Epidermal melanocyte (primary cell): ENCODE measurements around the gene PUS1.

Experiments used
- DNase-seq: peaks from one replicate; pipeline ENCODE4 v3.0.0; 2011; ENCODE audit warnings: low spot score; ENCODE audit not compliant: insufficient read length

The PUS1 gene

GRCh38 chr12:131915823-131916222 lies 13.3 kb upstream of the PUS1 start:
- DNase-seq, result no peak

- DNase-seq, result no peak
These were observed 12.6 kb upstream of the PUS1 start for GRCh38 chr12:131916306-131917138.

GRCh38 chr12:131917139-131917710 lies 11.9 kb upstream of the PUS1 start:
- DNase-seq, result peak; percentile 15

GRCh38 chr12:131917711-131918306 lies 11.3 kb upstream of the PUS1 start:
- no peak for DNase-seq

- no peak for DNase-seq
These were observed 10.6 kb upstream of the PUS1 start for GRCh38 chr12:131918311-131919050.

- DNase-seq, result no peak
These were observed 10.1 kb upstream of the PUS1 start for GRCh38 chr12:131919051-131919347.

- DNase-seq, result no peak
These were observed 9.5 kb upstream of the PUS1 start for GRCh38 chr12:131919366-131920156.

GRCh38 chr12:131920157-131920508 lies 8.9 kb upstream of the PUS1 start:
- no peak for DNase-seq

- no peak for DNase-seq
These were observed 7.9 kb upstream of the PUS1 start for GRCh38 chr12:131920902-131921840.

- DNase-seq, result no peak
These were observed 7.0 kb upstream of the PUS1 start for GRCh38 chr12:131921866-131922769.

- DNase-seq, result no peak
These were observed 6.3 kb upstream of the PUS1 start for GRCh38 chr12:131922772-131923171.

GRCh38 chr12:131923260-131923659 lies 5.8 kb upstream of the PUS1 start:
- DNase-seq, result no peak

GRCh38 chr12:131927110-131928079 lies 1.7 kb upstream of the PUS1 start:
- DNase-seq, result no peak

GRCh38 chr12:131928080-131928710 lies 881 bp upstream of the PUS1 start:
- no peak for DNase-seq

- DNase-seq, result no peak
These were observed 743 bp downstream of the PUS1 start for GRCh38 chr12:131929581-131930456.

- no peak for DNase-seq
These were observed 1.4 kb downstream of the PUS1 start for GRCh38 chr12:131930510-131930909.

GRCh38 chr12:131933387-131933786 lies 4.3 kb downstream of the PUS1 start:
- DNase-seq, result no peak
